HepG2 (cell line): ENCODE results near the gene NOP9. TPM values are rescaled to one million over a fixed set of nuclear protein-coding genes. Genes with fewer than 3 reads are reported as not detected.

ENCODE experiments used
- CREB1 ChIP-seq, 2 experiments: fragments of 450-650 bp in 1 of 2; IDR thresholded peaks; 2 replicates each; pipeline ENCODE4 v1.6.1; 2016 to 2017; ENCODE audit warnings: control low read depth in 1 of 2, mild to moderate bottlenecking in 1 of 2, missing compliant biosample characterization in 1 of 2, missing genetic modification characterization in 1 of 2
- FOXJ3 ChIP-seq: sonication (generic); formaldehyde crosslinking; IDR thresholded peaks from 2 replicates; pipeline ENCODE4 v1.4.0; 2020; ENCODE audit warnings: missing genetic modification reagents, mild to moderate bottlenecking, borderline replicate concordance
- GLMP ChIP-seq: sonication (generic); formaldehyde crosslinking; IDR thresholded peaks from 2 replicates; pipeline ENCODE4 v1.9.0; 2021; ENCODE audit warnings: missing genetic modification reagents, mild to moderate bottlenecking, borderline replicate concordance
- MBD4 ChIP-seq: IDR thresholded peaks from 2 replicates; pipeline ENCODE4 v1.6.1; 2012; ENCODE audit warnings: low read length, inconsistent platforms, borderline replicate concordance
- MEIS1 ChIP-seq: sonication (generic); formaldehyde crosslinking; IDR thresholded peaks from 2 replicates; pipeline ENCODE4 v1.9.0; 2021; ENCODE audit warnings: mild to moderate bottlenecking, missing genetic modification reagents, moderate library complexity, borderline replicate concordance
- MTERF4 ChIP-seq: sonication (generic); formaldehyde crosslinking; IDR thresholded peaks from 2 replicates; pipeline ENCODE4 v1.8.0; 2023; ENCODE audit warnings: mild to moderate bottlenecking, missing genetic modification reagents
- NCOA5 ChIP-seq: sonication (generic); formaldehyde crosslinking; IDR thresholded peaks from 2 replicates; pipeline ENCODE4 v1.4.0; 2020; ENCODE audit warnings: missing genetic modification reagents
- PAWR ChIP-seq: sonication (generic); formaldehyde crosslinking; IDR thresholded peaks from 2 replicates; pipeline ENCODE4 v1.4.0; 2020; ENCODE audit warnings: missing genetic modification reagents, mild to moderate bottlenecking, borderline replicate concordance
- POLR2AphosphoS2 ChIP-seq: IDR thresholded peaks from 2 replicates; pipeline ENCODE4 v1.6.1; 2011; ENCODE audit warnings: low read depth, low read length, improper control_type of control experiment
- POLR2AphosphoS5 ChIP-seq: IDR thresholded peaks from 2 replicates; pipeline ENCODE4 v1.6.1; 2012; ENCODE audit warnings: low read depth, low read length
- SP5 ChIP-seq: IDR thresholded peaks from 2 replicates; pipeline ENCODE4 v1.6.1; 2016; ENCODE audit warnings: low read depth, borderline replicate concordance
- TAF15 ChIP-seq: fragments of 200-400 bp; formaldehyde crosslinking; IDR thresholded peaks from one replicate; pipeline ENCODE4 v1.6.1; 2018; ENCODE audit warnings: mild to moderate bottlenecking, low read depth, low read length; ENCODE audit not compliant: poor library complexity, severe bottlenecking
- XRCC5 ChIP-seq: fragments of 200-400 bp; formaldehyde crosslinking; optimal IDR thresholded peaks from 2 replicates; pipeline ENCODE3; 2017; ENCODE audit warnings: mild to moderate bottlenecking, low read length
- ZBED4 ChIP-seq: sonication (generic); formaldehyde crosslinking; IDR thresholded peaks from 2 replicates; pipeline ENCODE4 v1.4.0; 2020; ENCODE audit warnings: missing genetic modification reagents, borderline replicate concordance
- ZBTB21 ChIP-seq: sonication (generic); formaldehyde crosslinking; IDR thresholded peaks from 2 replicates; pipeline ENCODE4 v1.4.0; 2020; ENCODE audit warnings: missing genetic modification reagents
- ZNF335 ChIP-seq: sonication (generic); formaldehyde crosslinking; IDR thresholded peaks from 2 replicates; pipeline ENCODE4 v1.4.0; 2020; ENCODE audit warnings: missing genetic modification reagents
- ZNF556 ChIP-seq: sonication (generic); formaldehyde crosslinking; IDR thresholded peaks from 2 replicates; pipeline ENCODE4 v1.4.0; 2020; ENCODE audit warnings: mild to moderate bottlenecking, missing genetic modification reagents, borderline replicate concordance
- ZNF598 ChIP-seq: sonication (generic); formaldehyde crosslinking; IDR thresholded peaks from 2 replicates; pipeline ENCODE4 v1.5.1; 2020; ENCODE audit warnings: mild to moderate bottlenecking, missing genetic modification reagents, borderline replicate concordance
- ZNF672 ChIP-seq: sonication (generic); formaldehyde crosslinking; IDR thresholded peaks from 2 replicates; pipeline ENCODE4 v1.8.1; 2022; ENCODE audit warnings: missing genetic modification reagents
- polyA plus RNA-seq, 8 experiments: library from polyadenylated mRNA; depleted of rRNA in 3 of 8; stranded (reverse) in 7 of 8; unstranded in 1 of 8; fragments of >200 nt; fragmentation: Illumina TruSeq in 4 of 8; extraction: Trizol in 4 of 8; gene quantifications; 2 replicates each; pipeline versions ENCODE4 v1.2.1 to v1.2.3, GENCODE V29; 2011 to 2016; ENCODE audit warnings: low read depth in 4 of 8, missing spikeins in 1 of 8, mixed read lengths in 1 of 8; ENCODE audit not compliant: insufficient read depth in 1 of 8
- total RNA-seq, 5 experiments: library from RNA; depleted of rRNA; stranded (reverse); fragments of >200 nt; fragmentation: Illumina TruSeq; extraction: Trizol; gene quantifications; 2 replicates each; pipeline ENCODE4 v1.2.3, GENCODE V29; 2016; ENCODE audit warnings: low read depth in 1 of 5
- TF ChIP-seq, protein P1 (sequence below): sonication (generic); formaldehyde crosslinking; IDR thresholded peaks from 2 replicates; pipeline ENCODE4 v1.4.0; 2020; ENCODE audit warnings: low read depth, missing genetic modification reagents

NOP9 gene
- total and polyA plus RNA-seq, 2 of the 13 experiments (the other 11 are each of a cell fraction or from before 2014, with no cell fraction given) = 24.5 to 61.6 TPM

DNA sequence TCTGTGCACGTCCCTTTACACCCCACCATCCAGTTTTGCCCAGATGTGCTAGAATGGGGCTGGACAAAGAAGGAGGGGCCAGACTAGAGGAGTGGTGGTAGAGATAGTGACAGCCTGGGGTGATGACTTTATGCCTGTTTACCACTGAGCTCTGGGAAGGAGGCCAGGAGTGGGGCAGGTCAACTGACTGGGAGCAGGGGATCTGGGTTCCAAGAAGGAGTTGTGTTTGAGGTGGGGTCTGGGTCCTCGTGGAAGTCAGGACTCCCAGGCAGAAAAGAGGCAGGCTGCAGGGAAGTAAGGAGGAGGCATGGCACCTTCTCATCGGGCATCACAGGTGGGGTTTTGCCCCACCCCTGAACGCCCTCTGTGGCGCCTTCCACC lies 10.6 kb downstream of the NOP9 start (continued):
- 0 out of 2 replicates have a peak, but pooled peaks have one; percentile 58 for TF ChIP-seq POLR2AphosphoS2
- no peak for TF ChIP-seq NCOA5 (CRISPR knock-in tag)
- TF ChIP-seq MTERF4 (CRISPR knock-in tag) = no peak
- TF ChIP-seq CREB1 (IDR thresholded peaks at IDR 0.05) = no peak
- TF ChIP-seq CREB1 (CRISPR knock-in tag; IDR thresholded peaks at IDR 0.05) = no peak
- TF ChIP-seq ZBED4 (CRISPR knock-in tag) = no peak
- 0 out of 2 replicates have a peak, but pooled peaks have one; percentile 36 for TF ChIP-seq ZNF598 (CRISPR knock-in tag)
- peak; percentile 23; the same call in 1 of the 2 replicates for TF ChIP-seq POLR2AphosphoS5
- TF ChIP-seq ZNF335 (CRISPR knock-in tag) = no peak
- no peak for TF ChIP-seq SP5 (CRISPR knock-in tag)
- no peak for TF ChIP-seq MEIS1 (CRISPR knock-in tag)
- no peak for TF ChIP-seq FOXJ3 (CRISPR knock-in tag)
- TF ChIP-seq, protein P1, sequence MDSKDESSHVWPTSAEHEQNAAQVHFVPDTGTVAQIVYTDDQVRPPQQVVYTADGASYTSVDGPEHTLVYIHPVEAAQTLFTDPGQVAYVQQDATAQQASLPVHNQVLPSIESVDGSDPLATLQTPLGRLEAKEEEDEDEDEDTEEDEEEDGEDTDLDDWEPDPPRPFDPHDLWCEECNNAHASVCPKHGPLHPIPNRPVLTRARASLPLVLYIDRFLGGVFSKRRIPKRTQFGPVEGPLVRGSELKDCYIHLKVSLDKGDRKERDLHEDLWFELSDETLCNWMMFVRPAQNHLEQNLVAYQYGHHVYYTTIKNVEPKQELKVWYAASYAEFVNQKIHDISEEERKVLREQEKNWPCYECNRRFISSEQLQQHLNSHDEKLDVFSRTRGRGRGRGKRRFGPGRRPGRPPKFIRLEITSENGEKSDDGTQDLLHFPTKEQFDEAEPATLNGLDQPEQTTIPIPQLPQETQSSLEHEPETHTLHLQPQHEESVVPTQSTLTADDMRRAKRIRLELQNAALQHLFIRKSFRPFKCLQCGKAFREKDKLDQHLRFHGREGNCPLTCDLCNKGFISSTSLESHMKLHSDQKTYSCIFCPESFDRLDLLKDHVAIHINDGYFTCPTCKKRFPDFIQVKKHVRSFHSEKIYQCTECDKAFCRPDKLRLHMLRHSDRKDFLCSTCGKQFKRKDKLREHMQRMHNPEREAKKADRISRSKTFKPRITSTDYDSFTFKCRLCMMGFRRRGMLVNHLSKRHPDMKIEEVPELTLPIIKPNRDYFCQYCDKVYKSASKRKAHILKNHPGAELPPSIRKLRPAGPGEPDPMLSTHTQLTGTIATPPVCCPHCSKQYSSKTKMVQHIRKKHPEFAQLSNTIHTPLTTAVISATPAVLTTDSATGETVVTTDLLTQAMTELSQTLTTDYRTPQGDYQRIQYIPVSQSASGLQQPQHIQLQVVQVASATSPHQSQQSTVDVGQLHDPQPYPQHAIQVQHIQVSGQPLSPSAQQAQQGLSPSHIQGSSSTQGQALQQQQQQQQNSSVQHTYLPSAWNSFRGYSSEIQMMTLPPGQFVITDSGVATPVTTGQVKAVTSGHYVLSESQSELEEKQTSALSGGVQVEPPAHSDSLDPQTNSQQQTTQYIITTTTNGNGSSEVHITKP = no peak
- no peak for TF ChIP-seq ZNF672
- TF ChIP-seq GLMP = no peak
- TF ChIP-seq MBD4 = no peak
- TF ChIP-seq PAWR (CRISPR knock-in tag) = no peak
- no peak for TF ChIP-seq XRCC5
- TF ChIP-seq ZBTB21 = no peak
- TF ChIP-seq ZNF556 = 0 out of 2 replicates have a peak, but pooled peaks have one; percentile 11
- TF ChIP-seq TAF15 = no peak
